K562 (cell line): ENCODE measurements around the gene SLC20A1. TPM values are rescaled to one million over a fixed set of nuclear protein-coding genes. Genes with fewer than 3 reads are reported as not detected.

Experiments
- ATAC-seq: fragments of 200-7000 bp; cut with Tn5 transposase; 3 replicates; pipeline ENCODE4 v1.9.1; 2020; ENCODE audit warnings: moderate library complexity
- BruUV-seq: library from RNA; stranded (reverse); fragments of 400-500 nt; replicated peaks from 2 replicates; lab custom pipeline; 2021; lab: Mats Ljungman, UMichigan
- CTCF ChIA-PET: fragments of 300-600 bp; formaldehyde crosslinking; extraction: SDS; loops from one replicate; lab custom pipeline; 2021; ENCODE audit warnings: low intra/inter-chr PET ratio; lab: Yijun Ruan, JAX
- POLR2A ChIA-PET: fragments of 300-600, 350-650 bp; sonication (Branson Sonifier 250); formaldehyde crosslinking; extraction: SDS; loops from one replicate; lab custom pipeline; 2021; ENCODE audit warnings: antibody characterized with exemption, inconsistent platforms; lab: Yijun Ruan, JAX
- DNase-seq, 4 experiments: peaks; one replicate each; pipeline versions ENCODE4 v3.0.0 to v3.0.0-alpha.2; 2011 to 2018; ENCODE audit warnings: low spot score in 3 of 4, mixed read lengths in 3 of 4; ENCODE audit errors: extremely low read depth in 1 of 4
- FAIRE-seq: peaks from 2 replicates; lab custom pipeline; 2011; peaks lifted over from hg19 to GRCh38; lab: Jason Lieb, UNC
- H2AFZ ChIP-seq: 2 replicates; pipeline ENCODE4 v1.6.0; 2011; ENCODE audit warnings: low read depth, low read length, control low read depth, inconsistent platforms
- H3K27ac ChIP-seq: fragments of 200-600 bp; 3 replicates; pipeline ENCODE4 v1.8.0; 2011; ENCODE audit warnings: low read depth, mild to moderate bottlenecking, control low read depth, inconsistent platforms, low read length, moderate library complexity, mixed read lengths; ENCODE audit errors: extremely low read depth
- H3K27me3 ChIP-seq, 2 experiments: fragments of 300-600 bp in 1 of 2; 2 replicates in 1 of 2; 3 replicates in 1 of 2; pipeline versions ENCODE4 v1.6.0 to v1.8.0; 2011; ENCODE audit warnings: inconsistent platforms in 2 of 2, low read length in 2 of 2, mild to moderate bottlenecking in 1 of 2, mixed read lengths in 1 of 2, moderate library complexity in 1 of 2; ENCODE audit not compliant: control insufficient read depth in 2 of 2, insufficient read depth in 2 of 2
- H3K36me3 ChIP-seq: fragments of 300-600 bp; 3 replicates; pipeline ENCODE4 v1.8.0; 2011; ENCODE audit warnings: mild to moderate bottlenecking, low read length, inconsistent platforms; ENCODE audit not compliant: control insufficient read depth, insufficient read depth
- H3K4me1 ChIP-seq, 2 experiments: fragments of 200-600 bp in 1 of 2; replicated peaks in 1 of 2; 2 replicates in 1 of 2; 3 replicates in 1 of 2; pipeline versions ENCODE4 v1.5.1 to v1.8.0; 2011; ENCODE audit warnings: inconsistent platforms in 2 of 2, low read length in 2 of 2, mild to moderate bottlenecking in 1 of 2, mixed read lengths in 1 of 2, moderate library complexity in 1 of 2; ENCODE audit not compliant: control insufficient read depth in 2 of 2, insufficient read depth in 2 of 2
- H3K4me2 ChIP-seq: 2 replicates; pipeline ENCODE4 v1.6.1; 2011; ENCODE audit warnings: low read length, control low read depth, inconsistent platforms, mixed read lengths; ENCODE audit not compliant: insufficient read depth
- H3K4me3 ChIP-seq: fragments of 200-600 bp; sonication (generic), shearing (Covaris generic); 2 replicates; pipeline ENCODE4 v1.5.1; 2016; ENCODE audit warnings: control low read depth, inconsistent platforms
- H3K79me2 ChIP-seq: fragments of 200-600 bp; 3 replicates; pipeline ENCODE4 v1.8.0; 2011; ENCODE audit warnings: low read length, inconsistent platforms; ENCODE audit not compliant: control insufficient read depth, insufficient read depth
- H3K9ac ChIP-seq, 2 experiments: 2 replicates each; pipeline versions ENCODE4 v1.6.0 to v1.6.1; 2011; ENCODE audit warnings: low read depth in 2 of 2, low read length in 2 of 2, control low read depth in 1 of 2, inconsistent platforms in 1 of 2, mild to moderate bottlenecking in 1 of 2, mixed read lengths in 1 of 2; ENCODE audit not compliant: insufficient read depth in 1 of 2
- H3K9me1 ChIP-seq: one replicate; pipeline ENCODE4 v1.6.0; 2011; ENCODE audit warnings: inconsistent platforms, mild to moderate bottlenecking, low read length, moderate library complexity; ENCODE audit not compliant: control insufficient read depth, insufficient read depth
- H3K9me3 ChIP-seq: replicated peaks from 2 replicates; pipeline ENCODE4 v1.5.1; 2011; ENCODE audit warnings: low read depth, low read length, inconsistent platforms; ENCODE audit not compliant: control insufficient read depth, insufficient read depth
- H4K20me1 ChIP-seq: replicated peaks from 2 replicates; pipeline ENCODE4 v1.6.1; 2011; ENCODE audit warnings: low read length, inconsistent platforms, mixed read lengths; ENCODE audit not compliant: control insufficient read depth, insufficient read depth
- PKNOX1 ChIP-seq: fragments of 450-650 bp; IDR thresholded peaks from 2 replicates; pipeline ENCODE4 v1.6.1; 2016
- ZBTB33 ChIP-seq: sonication (generic); formaldehyde crosslinking; IDR thresholded peaks from 2 replicates; pipeline ENCODE4 v1.8.1; 2023; ENCODE audit warnings: mild to moderate bottlenecking, missing genetic modification reagents
- WGBS: fragments of 100-300 bp; shearing (Covaris generic); methylation state at CpG from one replicate; pipeline ENCODE4 v1.1.6; 2016; ENCODE audit warnings: low coverage, mixed read lengths; ENCODE audit not compliant: insufficient coverage; ENCODE audit errors: missing lambda C conversion rate; 5-methylcytosine and 5-hydroxymethylcytosine counted together
- in situ Hi-C: fragments of 300-500 bp; cut with MboI; formaldehyde crosslinking; loops from 4 replicates; pipeline ENCODE4 v1.15.0; 2018; ENCODE audit warnings: inconsistent platforms, mixed read lengths
- intact Hi-C: fragments of 100-400 bp; cut with micrococcal nuclease; formaldehyde crosslinking; loops from 2 replicates; pipeline ENCODE4 v1.14.2; 2022
- polyA plus RNA-seq, 8 experiments: library from polyadenylated mRNA; depleted of rRNA in 4 of 8; stranded (reverse) in 5 of 8; unstranded in 3 of 8; fragments of >200 nt; fragmentation: Nextera tagmentation in 2 of 8; fragmentation: Illumina TruSeq in 1 of 8; extraction: Ambion mirVana in 2 of 8; extraction: Trizol in 1 of 8; gene quantifications; 2 replicates each; pipeline versions ENCODE4 v1.2.1 to v1.2.3, GENCODE V29; 2011 to 2014; ENCODE audit warnings: inconsistent platforms in 1 of 8, missing spikeins in 1 of 8
- total RNA-seq, 7 experiments: library from RNA; depleted of rRNA in 6 of 7; stranded (reverse); fragments of >200 nt in 6 of 7; fragmentation: Illumina TruSeq in 2 of 7; extraction: Trizol in 2 of 7; gene quantifications; 2 replicates each; pipeline versions ENCODE4 v1.2.1 to v1.2.3, GENCODE V29; 2011 to 2021; ENCODE audit warnings: low replicate concordance in 1 of 7
- TF ChIP-seq, protein P1 (sequence below), 2 experiments: IDR thresholded peaks; 2 replicates each; pipeline ENCODE4 v1.6.1; 2011; ENCODE audit warnings: borderline replicate concordance in 1 of 2, control low read depth in 1 of 2, low read depth in 1 of 2, low read length in 1 of 2, mild to moderate bottlenecking in 1 of 2, mixed read lengths in 1 of 2, moderate library complexity in 1 of 2; ENCODE audit not compliant: insufficient read depth in 1 of 2, insufficient read length in 1 of 2, poor library complexity in 1 of 2, severe bottlenecking in 1 of 2; ENCODE audit errors: extremely low read depth in 1 of 2

SLC20A1 gene
- total and polyA plus RNA-seq, 9 of the 15 experiments (the other 6 are each of a cell fraction or from before 2014, with no cell fraction given): 53.8 to 150 (median 74.7) TPM

GRCh38 chr2:112687522-112687921 lies 41.8 kb downstream of the SLC20A1 start:
- H2AFZ ChIP-seq: peak overlapping the region; percentile 97
- in situ Hi-C loops (no loop called here), intact Hi-C loops (no loop called here)
- H3K9ac ChIP-seq: peak overlapping the region in 1 of 2 experiments; percentile 24; a peak in 1 of 4 replicates
- no peak overlapping the region; the same call in 1 of the 2 replicates for H3K4me2 ChIP-seq
- no peak overlapping the region for H3K4me3 ChIP-seq
- H4K20me1 ChIP-seq: no peaks in the 10 kb centered on the region
- no peak overlapping the region for H3K27ac ChIP-seq
- H3K4me1 ChIP-seq: peaks cover 55 to 75% of the 10 kb centered on the region in 2 experiments
- no peaks in the 10 kb centered on the region for H3K36me3 ChIP-seq
- no peaks in the 10 kb centered on the region for H3K27me3 ChIP-seq
- TF ChIP-seq PKNOX1 (peak; percentile 64), ZBTB33 (CRISPR knock-in tag) (peak; percentile 28; the same call in 1 of the 2 replicates)
- TF ChIP-seq, protein P1, sequence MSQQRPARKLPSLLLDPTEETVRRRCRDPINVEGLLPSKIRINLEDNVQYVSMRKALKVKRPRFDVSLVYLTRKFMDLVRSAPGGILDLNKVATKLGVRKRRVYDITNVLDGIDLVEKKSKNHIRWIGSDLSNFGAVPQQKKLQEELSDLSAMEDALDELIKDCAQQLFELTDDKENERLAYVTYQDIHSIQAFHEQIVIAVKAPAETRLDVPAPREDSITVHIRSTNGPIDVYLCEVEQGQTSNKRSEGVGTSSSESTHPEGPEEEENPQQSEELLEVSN (IDR thresholded peaks at IDR 0.05; ENCODE audit: borderline replicate concordance in 1 of 2, extremely low read depth in 1 of 2, insufficient read depth in 1 of 2, insufficient read length in 1 of 2, low read depth in 1 of 2, low read length in 1 of 2, poor library complexity in 1 of 2, severe bottlenecking in 1 of 2): no peak
- H3K9me3 ChIP-seq: no peaks in the 10 kb centered on the region
- DNase-seq (no peak), FAIRE-seq (no peak), ATAC-seq (no peak)
- H3K79me2 ChIP-seq: no peaks in the 10 kb centered on the region
- POLR2A ChIA-PET: interaction anchor here (1.3 to 3.5 kb wide), 2 partner anchors 13 to 23 kb away, joined by 5 to 14 read pairs; no protein-coding TSS in a partner anchor
- whole genome bisulfite sequencing: 69% methylated on average over 6 of the region's 6 CpGs
- CTCF ChIA-PET: no interaction called here
- H3K9me1 ChIP-seq: no peaks in the 10 kb centered on the region
- BruUV-seq: no TSS peak
